Naive thymus-derived CD8-positive, alpha-beta T cell (primary cell): ENCODE measurements around the gene ABCF2. TPM values are rescaled to one million over a fixed set of nuclear protein-coding genes. Genes with fewer than 3 reads are reported as not detected.
A peak's percentile ranks its signal among the peaks of the same experiment; 100 is the strongest.

Source experiments
- ATAC-seq, 2 donors: fragments of 150-1000 bp; cut with Tn5 transposase in 1 of 2; sonication (Bioruptor Pico), chemical (Tn5 transposase) in 1 of 2; 1 replicate in 1 of 2; 2 replicates in 1 of 2; pipeline ENCODE4 v1.10.0; 2021; ENCODE audit warnings: mild to moderate bottlenecking in 2 of 2, moderate library complexity in 2 of 2
- POLR2A ChIA-PET: fragments of 350-600 bp; sonication (Branson Sonifier 250); formaldehyde crosslinking; loops from one replicate; lab custom pipeline; 2021; ENCODE audit warnings: antibody characterized with exemption; lab: Charles Lee
- DNase-seq, 10 donors: peaks; one replicate each; pipeline versions ENCODE4 v3.0.0 to v3.0.0-alpha.2; 2020 to 2022
- H3K27ac Mint-ChIP-seq, 10 donors: one replicate each; pipeline ENCODE4 v1.8.0; 2020 to 2022; ENCODE audit warnings: mild to moderate bottlenecking in 10 of 10, mixed read lengths in 10 of 10, moderate library complexity in 4 of 10, inconsistent platforms in 1 of 10
- H3K27me3 Mint-ChIP-seq, 5 donors: one replicate each; pipeline ENCODE4 v1.8.0; 2021 to 2022; ENCODE audit warnings: mixed read lengths in 5 of 5
- H3K36me3 Mint-ChIP-seq, 3 donors: one replicate each; pipeline ENCODE4 v1.8.0; 2020 to 2022; ENCODE audit warnings: mixed read lengths in 3 of 3, mild to moderate bottlenecking in 2 of 3, inconsistent platforms in 1 of 3
- H3K4me1 Mint-ChIP-seq, 4 donors: one replicate each; pipeline ENCODE4 v1.8.0; 2021 to 2022; ENCODE audit warnings: mixed read lengths in 4 of 4
- H3K4me3 Mint-ChIP-seq, 10 donors: one replicate each; pipeline ENCODE4 v1.8.0; 2020 to 2022; ENCODE audit warnings: mild to moderate bottlenecking in 10 of 10, mixed read lengths in 10 of 10, moderate library complexity in 6 of 10, inconsistent platforms in 1 of 10
- H3K9me3 Mint-ChIP-seq, 9 donors: one replicate each; pipeline ENCODE4 v1.8.0; 2020 to 2022; ENCODE audit warnings: mixed read lengths in 9 of 9, mild to moderate bottlenecking in 3 of 9, inconsistent platforms in 1 of 9, moderate library complexity in 1 of 9
- polyA plus RNA-seq, 3 donors: library from polyadenylated mRNA; unstranded; fragments of 300-500 nt; fragmentation: Illumina TruSeq; gene quantifications; one replicate each; pipeline ENCODE4 v1.2.3, GENCODE V29; 2021
- total RNA-seq, 8 experiments: library from RNA in 2 of 8; stranded (reverse) in 2 of 8; gene quantifications; one replicate each; pipeline ENCODE4 v1.2.3 and lab custom pipeline; 2021 to 2026

ABCF2 gene
- total and polyA plus RNA-seq, 5 experiments from 2014 or later, result 23.0 to 40.4 (median 31.6) TPM

DNA sequence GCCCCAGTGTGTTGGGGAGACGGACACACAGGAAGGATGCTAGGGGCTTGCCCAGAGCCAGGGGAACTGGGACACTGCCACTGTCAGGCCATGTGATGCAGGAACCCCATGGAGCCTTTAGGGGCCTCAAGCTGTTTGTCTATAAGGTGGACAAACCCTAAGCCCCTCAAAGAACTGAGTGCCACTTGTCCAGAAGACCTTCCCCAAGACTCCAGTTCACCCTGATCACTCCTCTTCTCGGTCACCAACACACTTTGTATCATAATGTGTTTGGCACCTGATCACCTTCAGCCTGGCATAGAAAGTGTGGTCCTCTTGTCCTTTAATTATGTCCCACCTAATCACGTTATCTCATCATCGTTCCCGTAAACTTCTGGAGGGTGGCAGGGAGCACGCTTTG is 17.4 kb downstream of the ABCF2 start:
- no peak for ATAC-seq
- peak overlapping the region in 1 of 10 donors; percentile 5 for H3K27ac Mint-ChIP-seq
- no peaks in the 10 kb centered on the region for H3K27me3 Mint-ChIP-seq
- H3K36me3 Mint-ChIP-seq, result peaks cover 0 to 31% (median 5%) of the 10 kb centered on the region in 3 donors
- peak in 1 of 10 donors; percentile 26 for DNase-seq
- POLR2A ChIA-PET, result no interaction called here
- no peak overlapping the region for H3K4me3 Mint-ChIP-seq
- peaks cover 21 to 26% (median 23%) of the 10 kb centered on the region in 4 donors for H3K4me1 Mint-ChIP-seq
- no peaks in the 10 kb centered on the region for H3K9me3 Mint-ChIP-seq

DNA sequence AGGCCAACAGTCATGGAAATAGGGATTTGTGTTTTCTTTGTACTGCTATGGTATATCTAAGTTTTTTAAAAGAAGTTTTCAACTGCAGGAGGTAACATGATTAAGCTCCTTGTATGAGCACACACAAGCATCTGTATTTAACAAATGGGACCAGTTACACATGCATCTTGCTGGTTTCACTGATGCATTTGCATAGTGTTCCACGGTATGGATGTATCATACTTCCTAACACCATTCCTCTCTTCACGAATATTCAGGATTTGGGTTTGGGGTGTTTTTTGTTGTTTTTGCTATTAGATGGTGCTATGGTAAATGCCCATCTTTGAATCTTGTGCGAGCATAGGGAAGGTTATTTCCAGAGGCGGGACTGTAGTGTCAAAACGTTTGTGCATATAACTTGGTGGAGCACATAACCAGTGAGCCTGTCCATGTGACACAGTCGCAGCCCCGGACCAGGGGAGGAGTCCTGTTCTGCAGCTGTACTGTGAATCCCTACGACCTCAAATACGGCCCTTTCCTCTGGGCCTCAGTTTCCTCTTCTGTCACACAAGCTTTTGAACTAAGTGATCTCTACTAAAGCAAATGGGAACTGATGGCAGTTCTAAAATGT is 18.6 kb downstream of the ABCF2 start:
- ATAC-seq, result no peak
- H3K9me3 Mint-ChIP-seq, result no peaks in the 10 kb centered on the region
- H3K4me1 Mint-ChIP-seq, result peaks cover 22 to 26% (median 23%) of the 10 kb centered on the region in 4 donors
- peak overlapping the region in 3 of 10 donors; percentile 30 to 79 (median 53) for H3K27ac Mint-ChIP-seq
- POLR2A ChIA-PET, result interaction anchor here (1.8 kb wide), 1 partner anchor 19 kb away, joined by 6 read pairs; the partner anchor contains the start of gene ABCF2
- peaks cover 0 to 19% (median 0%) of the 10 kb centered on the region in 3 donors for H3K36me3 Mint-ChIP-seq
- H3K27me3 Mint-ChIP-seq, result no peaks in the 10 kb centered on the region
- no peak overlapping the region for H3K4me3 Mint-ChIP-seq
- no peak for DNase-seq

DNA sequence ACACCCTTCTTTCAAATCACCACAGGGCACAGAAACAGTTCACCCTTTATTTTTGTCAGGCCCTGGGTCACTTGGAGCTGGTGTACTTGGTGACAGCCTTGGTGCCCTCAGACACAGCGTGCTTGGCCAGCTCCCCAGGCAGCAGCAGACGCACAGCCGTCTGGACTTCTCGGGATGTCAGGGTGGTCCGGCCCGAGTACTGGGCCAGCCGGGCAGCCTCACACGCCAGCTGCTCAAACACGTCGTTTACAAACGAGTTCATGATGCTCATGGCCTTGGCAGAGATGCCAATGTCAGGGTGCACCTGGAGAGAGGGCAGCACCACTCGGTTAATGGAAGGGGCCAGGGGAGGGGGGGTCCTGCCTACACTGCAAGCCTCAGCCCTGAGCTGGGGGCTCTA is 19.2 kb downstream of the ABCF2 start:
- no peak for DNase-seq
- peaks cover 0 to 4% (median 0%) of the 10 kb centered on the region in 5 donors for H3K27me3 Mint-ChIP-seq
- no peaks in the 10 kb centered on the region for H3K9me3 Mint-ChIP-seq
- ATAC-seq, result no peak
- H3K4me3 Mint-ChIP-seq, result peak overlapping the region in 4 of 10 donors; percentile 56 to 85 (median 64)
- POLR2A ChIA-PET, result interaction anchor here (1.4 to 1.8 kb wide), 2 partner anchors 16 to 19 kb away, joined by 3 to 6 read pairs; partner anchors contain the start of gene ABCF2
- peaks cover 21 to 26% (median 23%) of the 10 kb centered on the region in 4 donors for H3K4me1 Mint-ChIP-seq
- H3K27ac Mint-ChIP-seq, result peak overlapping the region in 8 of 10 donors; percentile 3 to 93 (median 76)
- H3K36me3 Mint-ChIP-seq, result peaks cover 0 to 15% (median 0%) of the 10 kb centered on the region in 3 donors

DNA sequence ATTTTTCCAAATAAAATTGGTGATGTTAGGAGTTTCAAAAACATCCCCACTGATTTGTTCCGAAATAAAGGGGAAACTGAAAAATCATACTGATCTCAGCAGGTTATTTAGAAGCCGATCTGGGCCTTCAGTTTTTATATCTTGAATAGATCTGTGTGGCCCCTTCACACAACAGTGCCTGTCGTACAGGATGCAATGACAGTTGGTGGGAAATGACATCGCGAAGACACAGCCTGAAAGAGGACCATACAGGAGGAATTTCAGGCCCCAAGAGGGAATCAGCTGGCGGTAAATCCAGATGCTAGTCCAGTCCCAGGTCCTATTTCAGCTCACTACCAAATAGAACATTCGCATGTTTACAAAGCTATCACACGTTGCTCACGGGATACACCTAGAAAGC is 19.7 kb downstream of the ABCF2 start:
- H3K36me3 Mint-ChIP-seq, result peaks cover 0 to 10% (median 0%) of the 10 kb centered on the region in 3 donors
- H3K4me1 Mint-ChIP-seq, result peaks cover 21 to 26% (median 23%) of the 10 kb centered on the region in 4 donors
- peak overlapping the region; percentile 2 to 85 (median 68) for H3K4me3 Mint-ChIP-seq
- ATAC-seq (peak; percentile 65 to 70), DNase-seq (no peak)
- POLR2A ChIA-PET, result interaction anchor here (1.4 to 1.8 kb wide), 2 partner anchors 17 to 20 kb away, joined by 3 to 6 read pairs; partner anchors contain the start of gene ABCF2
- H3K27ac Mint-ChIP-seq, result peak overlapping the region; percentile 3 to 93 (median 82)
- no peaks in the 10 kb centered on the region for H3K9me3 Mint-ChIP-seq
- peaks cover 0 to 4% (median 0%) of the 10 kb centered on the region in 5 donors for H3K27me3 Mint-ChIP-seq

DNA sequence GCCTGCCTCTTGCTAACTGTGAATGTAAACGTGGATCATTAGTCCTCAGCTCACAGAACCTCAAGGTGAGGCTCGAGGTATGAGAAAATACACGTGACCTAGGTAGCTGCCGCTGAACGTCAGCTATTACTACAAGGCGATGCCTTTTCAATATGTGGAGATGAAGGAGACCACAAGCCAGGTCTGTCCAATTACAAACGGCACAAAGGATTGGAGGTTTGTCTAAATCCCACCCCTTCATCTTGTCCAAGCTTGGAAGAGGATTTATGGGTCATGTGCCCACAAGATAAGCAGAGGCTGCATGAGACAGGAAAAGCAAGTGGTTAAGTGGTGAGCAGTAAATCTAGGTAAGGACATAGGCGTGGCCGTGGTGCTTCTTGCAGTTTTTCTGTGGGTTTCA is 20.1 kb downstream of the ABCF2 start:
- Mint-ChIP-seq H3K4me1 (peaks cover 21 to 26% (median 23%) of the 10 kb centered on the region in 4 donors), H3K27ac (peak overlapping the region; percentile 3 to 93 (median 86)), H3K36me3 (peaks cover 0 to 8% (median 0%) of the 10 kb centered on the region in 3 donors), H3K27me3 (peaks cover 0 to 4% (median 0%) of the 10 kb centered on the region in 5 donors), H3K9me3 (no peaks in the 10 kb centered on the region), H3K4me3 (peak overlapping the region; percentile 2 to 85 (median 68))
- peak; percentile 80 to 84 for ATAC-seq
- peak in 6 of 10 donors; percentile 16 to 57 (median 40) for DNase-seq
- POLR2A ChIA-PET, result interaction anchor here (0.7 to 1.8 kb wide), 3 partner anchors 17 to 36 kb away, joined by 3 to 6 read pairs (median 3); partner anchors contain the start of gene ABCF2

DNA sequence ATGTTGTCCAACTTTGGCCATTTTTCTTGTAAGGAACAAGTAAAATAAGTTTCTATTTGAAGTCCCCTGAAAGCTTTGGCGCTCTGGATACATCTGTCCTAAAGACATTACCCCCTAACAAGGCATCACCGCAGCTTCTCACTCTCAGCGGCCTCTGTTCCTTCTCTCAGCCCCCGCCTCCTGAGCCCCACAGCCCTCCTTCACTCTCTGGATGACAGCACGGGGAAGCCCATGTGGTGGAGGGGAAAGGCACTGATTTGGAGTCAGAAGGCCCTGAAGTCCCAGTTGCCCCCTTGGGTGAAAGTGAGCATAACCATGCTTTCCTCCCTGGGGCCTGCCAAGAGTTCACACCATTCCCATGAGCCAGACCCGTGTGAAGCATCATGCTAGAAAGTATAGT is 21.3 kb downstream of the ABCF2 start:
- Mint-ChIP-seq H3K4me3 (peak overlapping the region in 2 of 10 donors; percentile 15 to 56), H3K27ac (peak overlapping the region in 3 of 10 donors; percentile 65 to 82 (median 79)), H3K9me3 (no peaks in the 10 kb centered on the region), H3K4me1 (peaks cover 21 to 26% (median 23%) of the 10 kb centered on the region in 4 donors), H3K36me3 (peaks cover 0 to 1% (median 0%) of the 10 kb centered on the region in 3 donors), H3K27me3 (peaks cover 0 to 4% (median 0%) of the 10 kb centered on the region in 5 donors)
- POLR2A ChIA-PET, result no interaction called here
- ATAC-seq (no peak), DNase-seq (no peak)

DNA sequence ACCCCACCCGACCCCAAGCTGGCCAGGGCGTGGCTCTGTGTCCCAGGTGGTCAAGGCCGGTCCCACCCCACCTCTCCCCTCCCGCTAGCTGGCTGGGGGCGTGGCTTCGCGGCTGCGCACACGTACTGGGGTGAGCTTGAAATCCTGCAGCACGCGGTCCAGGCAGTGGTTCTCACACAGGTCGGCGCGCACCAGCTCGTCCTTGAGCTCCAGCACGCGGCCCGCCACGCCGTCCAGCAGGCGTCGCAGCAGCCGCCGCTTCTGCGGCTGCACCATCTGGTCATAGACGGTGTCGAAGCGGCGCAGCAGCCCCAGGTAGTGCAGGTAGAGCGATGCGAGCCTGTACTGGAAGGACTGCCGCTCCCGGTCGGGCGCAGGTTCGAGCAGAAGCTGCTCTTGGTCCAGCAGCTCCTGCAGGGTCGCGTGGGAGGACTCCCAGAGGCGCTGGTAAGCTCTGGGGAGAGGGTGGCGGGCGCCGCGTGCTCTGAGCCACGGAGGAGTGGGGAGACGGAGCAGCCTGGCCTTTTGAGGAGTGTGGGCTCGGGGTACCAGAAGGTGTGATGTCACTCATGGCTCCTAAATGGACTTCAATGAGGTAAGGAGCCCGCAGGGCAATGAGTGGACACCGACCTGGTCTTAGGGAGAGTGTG is 22.5 kb downstream of the ABCF2 start:
- H3K36me3 Mint-ChIP-seq, result no peaks in the 10 kb centered on the region
- POLR2A ChIA-PET, result no interaction called here
- no peak for DNase-seq
- ATAC-seq, result no peak
- peak overlapping the region in 2 of 10 donors; percentile 22 to 45 for H3K4me3 Mint-ChIP-seq
- peaks cover 19 to 28% (median 23%) of the 10 kb centered on the region in 4 donors for H3K4me1 Mint-ChIP-seq
- peak overlapping the region in 2 of 10 donors; percentile 2 to 57 for H3K27ac Mint-ChIP-seq
- H3K27me3 Mint-ChIP-seq, result peaks cover 0 to 4% (median 0%) of the 10 kb centered on the region in 5 donors
- H3K9me3 Mint-ChIP-seq, result no peaks in the 10 kb centered on the region

DNA sequence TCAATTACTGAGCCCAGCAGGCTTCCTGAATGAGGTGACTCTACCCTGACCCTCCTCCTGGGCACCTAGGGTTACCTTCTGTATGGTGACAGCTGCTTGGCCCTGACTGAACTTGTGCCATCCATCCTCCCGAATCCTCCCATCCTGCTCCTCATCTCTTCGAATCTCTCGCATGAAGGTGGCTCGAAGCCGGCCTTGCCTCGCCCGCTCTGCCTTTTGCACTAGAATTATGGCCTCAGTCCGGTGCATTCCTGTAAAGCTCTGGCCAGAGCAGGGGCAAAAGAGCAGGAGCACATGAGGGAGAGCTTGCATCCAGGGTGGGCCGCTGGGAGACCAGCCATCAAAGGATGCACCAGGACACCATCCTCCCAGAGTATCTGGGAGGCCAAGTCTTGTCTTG is 24.2 kb downstream of the ABCF2 start:
- H3K27ac Mint-ChIP-seq, result peak overlapping the region in 1 of 10 donors; percentile 29

DNA sequence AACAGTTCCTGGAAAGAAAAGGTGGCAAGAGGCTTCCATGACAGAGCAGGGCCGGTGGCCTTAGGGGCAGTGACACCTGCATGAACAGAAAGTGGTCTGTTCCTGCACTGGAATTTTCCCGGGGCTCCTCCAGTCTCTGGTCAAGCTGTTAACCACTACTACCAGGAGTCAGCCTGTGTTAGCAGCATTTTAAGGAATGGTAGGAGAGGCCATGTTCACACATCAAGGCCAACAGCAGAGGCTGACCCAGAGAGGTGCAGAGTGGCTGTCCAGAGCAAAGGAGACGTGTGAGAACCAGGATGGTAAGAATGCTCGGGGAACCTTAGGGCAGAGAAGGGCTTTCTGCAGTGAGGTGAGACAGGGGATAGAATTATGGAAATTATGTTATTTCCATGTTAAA is 25.3 kb downstream of the ABCF2 start:
- ATAC-seq, result no peak
- Mint-ChIP-seq H3K9me3 (no peaks in the 10 kb centered on the region), H3K4me3 (no peak overlapping the region), H3K27me3 (peaks cover 0 to 4% (median 0%) of the 10 kb centered on the region in 5 donors), H3K36me3 (no peaks in the 10 kb centered on the region), H3K27ac (peak overlapping the region in 1 of 10 donors; percentile 4), H3K4me1 (peaks cover 7 to 11% (median 10%) of the 10 kb centered on the region in 4 donors)
- POLR2A ChIA-PET, result no interaction called here
- DNase-seq, result no peak

More for the DNA sequence above, 24.2 kb downstream of the ABCF2 start:
- Mint-ChIP-seq H3K27me3 (peaks cover 0 to 4% (median 0%) of the 10 kb centered on the region in 5 donors), H3K4me1 (peaks cover 16 to 22% (median 20%) of the 10 kb centered on the region in 4 donors), H3K9me3 (no peaks in the 10 kb centered on the region), H3K4me3 (no peak overlapping the region), H3K36me3 (no peaks in the 10 kb centered on the region)
- no peak for ATAC-seq
- POLR2A ChIA-PET, result no interaction called here
- DNase-seq, result no peak

DNA sequence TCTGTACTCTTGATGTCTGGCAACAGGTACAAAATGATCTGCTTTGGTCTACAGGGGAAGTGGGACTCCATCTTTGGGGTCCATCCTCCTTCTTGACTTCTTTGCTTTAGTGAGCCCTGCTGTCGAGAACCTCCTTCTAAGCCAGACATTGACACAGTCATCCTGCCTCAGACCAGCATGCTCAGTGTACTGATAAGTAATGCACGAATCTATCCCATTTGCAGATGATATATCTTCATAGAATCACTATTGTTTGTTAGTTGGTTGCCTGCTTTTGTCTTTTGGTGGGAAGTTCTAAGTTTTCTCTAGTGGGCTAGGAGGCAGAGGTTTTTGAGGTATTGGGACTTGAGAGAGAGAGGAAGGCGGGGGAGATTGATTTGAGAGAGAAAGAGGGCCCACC is 25.7 kb downstream of the ABCF2 start:
- ATAC-seq (no peak), DNase-seq (no peak)
- H3K4me3 Mint-ChIP-seq, result no peak overlapping the region
- H3K27me3 Mint-ChIP-seq, result peaks cover 0 to 4% (median 0%) of the 10 kb centered on the region in 5 donors
- H3K27ac Mint-ChIP-seq, result peak overlapping the region in 1 of 10 donors; percentile 4
- peaks cover 4 to 9% (median 7%) of the 10 kb centered on the region in 4 donors for H3K4me1 Mint-ChIP-seq
- H3K9me3 Mint-ChIP-seq, result no peaks in the 10 kb centered on the region
- POLR2A ChIA-PET, result no interaction called here
- H3K36me3 Mint-ChIP-seq, result no peaks in the 10 kb centered on the region

DNA sequence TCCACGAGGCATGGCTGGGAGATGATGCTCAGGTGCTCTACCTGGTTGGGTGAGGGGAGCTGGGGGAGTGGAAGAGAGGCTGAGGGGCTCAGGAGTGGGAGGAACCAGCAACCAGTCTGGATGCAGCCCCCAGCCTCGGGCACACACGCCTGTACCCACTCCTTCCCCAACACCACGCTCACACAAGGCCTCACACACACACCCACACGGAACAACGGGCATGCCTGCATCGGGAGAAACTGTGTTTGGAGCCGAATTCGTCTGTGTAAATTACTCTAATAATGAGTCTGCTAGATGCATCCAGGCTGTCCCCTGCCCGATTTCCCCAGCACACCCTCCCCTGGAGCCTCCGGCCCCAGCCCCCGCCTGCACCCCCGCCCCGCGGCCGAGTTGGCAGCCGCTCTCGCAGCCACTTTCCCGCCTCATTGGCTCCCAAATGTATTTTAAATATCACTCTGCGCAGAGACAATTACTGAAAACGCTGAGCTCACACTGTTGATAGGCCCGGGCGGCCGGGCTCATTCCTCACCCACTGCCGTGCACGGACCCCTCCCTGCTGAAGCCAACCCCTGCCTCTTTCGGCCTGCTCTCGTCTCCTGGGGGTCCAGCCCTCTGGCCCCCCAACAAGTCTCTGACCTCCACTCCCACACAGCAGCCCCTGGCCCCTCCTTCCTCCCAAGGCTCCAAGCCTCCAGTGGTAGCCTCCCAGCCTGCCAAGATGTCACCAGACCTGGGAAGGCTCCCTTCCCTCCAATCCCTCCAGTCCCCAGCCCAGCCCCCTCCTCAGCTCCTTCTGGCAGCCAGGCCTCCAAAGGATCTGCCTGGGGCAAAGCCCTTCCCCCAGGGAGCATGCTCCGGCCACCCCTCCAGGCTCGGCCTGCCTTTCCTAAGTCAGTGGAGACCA is 27.8 kb downstream of the ABCF2 start:
- DNase-seq, result no peak
- no peak overlapping the region for H3K4me3 Mint-ChIP-seq
- POLR2A ChIA-PET, result no interaction called here
- no peak for ATAC-seq
- H3K27ac Mint-ChIP-seq, result no peak overlapping the region
- no peaks in the 10 kb centered on the region for H3K9me3 Mint-ChIP-seq
- no peaks in the 10 kb centered on the region for H3K36me3 Mint-ChIP-seq
- H3K27me3 Mint-ChIP-seq, result peaks cover 0 to 9% (median 3%) of the 10 kb centered on the region in 5 donors
- H3K4me1 Mint-ChIP-seq, result peaks cover 0 to 9% (median 3%) of the 10 kb centered on the region in 4 donors

DNA sequence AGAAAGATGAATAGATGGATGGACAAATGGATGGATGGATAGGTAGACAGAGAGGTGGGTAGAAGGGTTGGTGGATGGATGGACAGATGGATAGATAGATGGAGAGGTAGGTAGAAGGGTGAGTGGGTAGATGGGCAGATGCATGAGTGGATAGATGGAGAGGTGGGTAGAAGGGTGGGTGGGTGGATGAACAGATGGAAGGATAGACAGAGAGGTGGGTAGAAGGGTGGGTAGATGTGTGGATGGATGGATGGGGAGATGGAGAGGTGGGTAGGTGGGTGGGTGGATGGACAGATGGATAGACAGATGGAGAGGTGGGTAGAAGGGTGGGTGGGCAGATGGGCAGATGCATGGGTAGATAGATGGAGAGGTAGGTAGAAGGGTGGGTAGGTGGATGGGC is 29.1 kb downstream of the ABCF2 start:
- Mint-ChIP-seq H3K36me3 (no peaks in the 10 kb centered on the region), H3K4me1 (peaks cover 0 to 12% (median 6%) of the 10 kb centered on the region in 4 donors), H3K27ac (no peak overlapping the region), H3K27me3 (peaks cover 0 to 9% (median 3%) of the 10 kb centered on the region in 5 donors), H3K9me3 (no peaks in the 10 kb centered on the region), H3K4me3 (no peak overlapping the region)
- DNase-seq, result no peak
- ATAC-seq, result no peak
- POLR2A ChIA-PET, result no interaction called here
